T-cell (primary cell): ENCODE results near the gene WFS1. TPM values are rescaled to one million over a fixed set of nuclear protein-coding genes. Genes with fewer than 3 reads are reported as not detected.

Experiments used
- ATAC-seq, 4 experiments: fragments of 200-7000 bp in 3 of 4; fragments of 150-1000 bp in 1 of 4; cut with Tn5 transposase; replicated peaks in 1 of 4; 1 replicate in 3 of 4; 2 replicates in 1 of 4; pipeline ENCODE4 v1.10.0; 2021; ENCODE audit warnings: moderate library complexity in 3 of 4, mild to moderate bottlenecking in 2 of 4, moderate number of reproducible peaks in 1 of 4
- CTCF ChIA-PET, 2 donors: fragments of 300-600 bp; sonication (Branson Sonifier 250); formaldehyde crosslinking; loops; one replicate each; lab custom pipeline; 2022; ENCODE audit warnings: antibody characterized with exemption in 2 of 2; lab: Charles Lee
- POLR2A ChIA-PET, 2 donors: fragments of 300-600 bp; sonication (Branson Sonifier 250); formaldehyde crosslinking; loops; one replicate each; lab custom pipeline; 2022; ENCODE audit warnings: antibody characterized with exemption in 2 of 2; lab: Charles Lee
- DNase-seq, 35 experiments: peaks; one replicate each; pipeline versions ENCODE4 v3.0.0 to v3.0.0-alpha.2; 2013 to 2023
- H3K27ac ChIP-seq: one replicate; pipeline ENCODE4 v1.5.1; 2013; ENCODE audit warnings: low read length
- H3K27me3 ChIP-seq, 2 experiments: replicated peaks in 1 of 2; 1 replicate in 1 of 2; 2 replicates in 1 of 2; pipeline versions ENCODE4 v1.6.1 to v1.7.0; 2013; ENCODE audit warnings: low read length in 1 of 2, mixed read lengths in 1 of 2; ENCODE audit not compliant: control insufficient read depth in 2 of 2, insufficient read depth in 2 of 2; ENCODE audit errors: extremely low read depth in 1 of 2
- H3K36me3 ChIP-seq, 2 donors: 1 replicate in 1 of 2; 2 replicates in 1 of 2; pipeline versions ENCODE4 v1.6.1 to v1.7.0; 2013; ENCODE audit warnings: low read length in 1 of 2; ENCODE audit not compliant: control insufficient read depth in 2 of 2, insufficient read depth in 1 of 2; ENCODE audit errors: extremely low read depth in 1 of 2
- H3K4me1 ChIP-seq, 2 experiments: 1 replicate in 1 of 2; 2 replicates in 1 of 2; pipeline versions ENCODE4 v1.6.1 to v1.7.0; 2013; ENCODE audit warnings: low read length in 2 of 2, mixed read lengths in 1 of 2; ENCODE audit not compliant: insufficient read depth in 2 of 2, control insufficient read depth in 1 of 2; ENCODE audit errors: extremely low read depth in 1 of 2
- H3K4me3 ChIP-seq, 2 donors: 1 replicate in 1 of 2; 2 replicates in 1 of 2; pipeline versions ENCODE4 v1.5.1 to v1.7.0; 2013; ENCODE audit warnings: mild to moderate bottlenecking in 2 of 2, low read length in 1 of 2, moderate library complexity in 1 of 2; ENCODE audit not compliant: control insufficient read depth in 1 of 2; ENCODE audit errors: extremely low read depth in 1 of 2
- H3K9me3 ChIP-seq: 2 replicates; pipeline ENCODE4 v1.7.0; 2013
- H3K27ac Mint-ChIP-seq, 2 donors: one replicate each; pipeline ENCODE4 v1.8.0; 2020 to 2021; ENCODE audit warnings: mild to moderate bottlenecking in 2 of 2, mixed read lengths in 2 of 2
- H3K27me3 Mint-ChIP-seq, 2 donors: one replicate each; pipeline ENCODE4 v1.8.0; 2021 to 2022; ENCODE audit warnings: mixed read lengths in 2 of 2
- H3K36me3 Mint-ChIP-seq: one replicate; pipeline ENCODE4 v1.8.0; 2021; ENCODE audit warnings: mixed read lengths
- H3K4me1 Mint-ChIP-seq, 3 donors: one replicate each; pipeline ENCODE4 v1.8.0; 2020 to 2022; ENCODE audit warnings: mixed read lengths in 3 of 3, mild to moderate bottlenecking in 1 of 3
- H3K4me3 Mint-ChIP-seq, 3 donors: one replicate each; pipeline ENCODE4 v1.8.0; 2020 to 2022; ENCODE audit warnings: mild to moderate bottlenecking in 3 of 3, mixed read lengths in 3 of 3, moderate library complexity in 3 of 3
- H3K9me3 Mint-ChIP-seq, 3 donors: one replicate each; pipeline ENCODE4 v1.8.0; 2020 to 2022; ENCODE audit warnings: mixed read lengths in 3 of 3
- WGBS: methylation state at CpG from one replicate; pipeline ENCODE4 v1.1.5; 2013; ENCODE audit warnings: missing lambda C conversion rate; ENCODE audit not compliant: insufficient coverage; 5-methylcytosine and 5-hydroxymethylcytosine counted together
- total RNA-seq, 35 experiments: library from RNA in 6 of 35; stranded (reverse) in 6 of 35; fragments of 120-200 nt in 1 of 35; gene quantifications; one replicate each; pipeline versions ENCODE4 v1.2.1 to v1.2.4 and lab custom pipeline; 2013 to 2026

The WFS1 gene
- total RNA-seq, 5 donors from 2014 or later (not counting 1 experiment from before 2014, with no cell fraction given), result 3.2 to 6.2 (median 5.1) TPM

GRCh38 chr4:6301732-6302442 is 32.2 kb downstream of the WFS1 start:
- H3K36me3 ChIP-seq, result peaks cover 0 to 2% of the 10 kb centered on the region in 2 donors
- H3K27me3 ChIP-seq, result peaks cover 0 to 7% of the 10 kb centered on the region in 2 experiments
- ATAC-seq, result no peak
- Mint-ChIP-seq H3K27me3 (peaks cover 8 to 12% of the 10 kb centered on the region in 2 donors), H3K27ac (no peak overlapping the region), H3K9me3 (no peaks in the 10 kb centered on the region), H3K36me3 (peaks cover 23% of the 10 kb centered on the region), H3K4me3 (no peak overlapping the region), H3K4me1 (no peaks in the 10 kb centered on the region)
- H3K4me1 ChIP-seq, result peaks cover 0 to 3% of the 10 kb centered on the region in 2 experiments
- WGBS, result 96% methylated on average over 54 of the region's 55 CpGs
- ChIA-PET CTCF (no interaction called here), POLR2A (no interaction called here)
- H3K9me3 ChIP-seq, result no peaks in the 10 kb centered on the region
- H3K27ac ChIP-seq, result no peak overlapping the region
- H3K4me3 ChIP-seq, result no peak overlapping the region
- DNase-seq, result no peak

DNA sequence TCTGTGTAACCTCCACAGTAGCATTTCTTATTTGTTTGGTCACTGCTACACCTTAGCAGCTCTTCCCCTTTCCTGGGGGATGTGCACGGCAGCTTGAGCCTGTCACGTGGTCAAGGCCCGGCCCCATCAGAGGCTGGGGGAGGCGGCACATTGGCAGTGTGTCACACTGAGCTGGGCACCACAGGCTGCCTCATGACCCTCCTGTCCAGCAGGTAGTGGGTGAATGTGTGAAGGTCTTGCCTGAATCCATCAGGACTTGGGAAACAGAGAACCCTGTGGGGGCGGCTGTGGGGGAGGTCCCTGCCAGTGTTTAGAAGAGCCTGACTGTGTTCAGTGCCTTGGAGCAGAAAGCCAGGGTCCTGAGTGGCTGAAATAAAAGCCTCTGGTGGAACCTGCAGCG is 33.2 kb downstream of the WFS1 start:
- POLR2A ChIA-PET, result no interaction called here
- DNase-seq, result no peak
- no peaks in the 10 kb centered on the region for H3K9me3 Mint-ChIP-seq
- 74% methylated on average over 4 of the region's 6 CpGs for whole genome bisulfite sequencing
- no peaks in the 10 kb centered on the region for H3K4me1 Mint-ChIP-seq
- Histone ChIP-seq H3K9me3 (no peaks in the 10 kb centered on the region), H3K27me3 (peaks cover 4 to 17% of the 10 kb centered on the region in 2 experiments), H3K27ac (no peak overlapping the region), H3K36me3 (peaks cover 0 to 2% of the 10 kb centered on the region in 2 donors), H3K4me1 (peaks cover 0 to 3% of the 10 kb centered on the region in 2 experiments), H3K4me3 (no peak overlapping the region)
- H3K36me3 Mint-ChIP-seq, result peaks cover 23% of the 10 kb centered on the region
- peaks cover 11 to 20% of the 10 kb centered on the region in 2 donors for H3K27me3 Mint-ChIP-seq
- no peak overlapping the region for H3K27ac Mint-ChIP-seq
- no peak for ATAC-seq
- CTCF ChIA-PET, result no interaction called here
- no peak overlapping the region for H3K4me3 Mint-ChIP-seq

DNA sequence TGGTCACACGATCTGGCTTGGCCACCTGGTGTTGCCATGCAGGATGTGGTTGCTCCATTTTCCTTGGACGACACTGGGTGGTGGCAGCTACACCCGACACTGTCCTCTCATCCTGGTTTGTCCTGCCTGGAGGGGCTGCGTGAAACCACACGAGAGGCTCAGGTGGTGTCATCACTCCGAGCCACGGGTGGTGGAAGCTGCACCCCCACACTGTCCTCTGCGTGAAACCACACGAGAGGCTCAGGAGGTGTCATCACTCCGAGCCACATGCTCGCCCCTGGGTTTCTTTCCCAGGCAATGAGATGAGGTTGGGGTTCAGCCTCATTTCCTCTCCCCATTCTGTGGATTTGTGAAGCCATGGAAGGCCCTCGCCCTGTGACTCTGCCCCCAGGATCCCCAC is 34.3 kb downstream of the WFS1 start:
- no peak overlapping the region for H3K27ac ChIP-seq
- H3K9me3 Mint-ChIP-seq, result no peaks in the 10 kb centered on the region
- POLR2A ChIA-PET, result no interaction called here
- no peak overlapping the region for H3K4me3 ChIP-seq
- peaks cover 0 to 3% of the 10 kb centered on the region in 2 experiments for H3K4me1 ChIP-seq
- DNase-seq (no peak), ATAC-seq (no peak)
- no peak overlapping the region for H3K4me3 Mint-ChIP-seq
- H3K36me3 Mint-ChIP-seq, result peaks cover 23% of the 10 kb centered on the region
- no peak overlapping the region for H3K27ac Mint-ChIP-seq
- 74% methylated on average over 8 of the region's 12 CpGs for WGBS
- CTCF ChIA-PET, result no interaction called here
- H3K4me1 Mint-ChIP-seq, result peaks cover 0 to 4% (median 4%) of the 10 kb centered on the region in 3 donors
- H3K27me3 ChIP-seq, result peaks cover 6 to 25% of the 10 kb centered on the region in 2 experiments
- H3K36me3 ChIP-seq, result peaks cover 0 to 2% of the 10 kb centered on the region in 2 donors
- peaks cover 18 to 29% of the 10 kb centered on the region in 2 donors for H3K27me3 Mint-ChIP-seq
- no peaks in the 10 kb centered on the region for H3K9me3 ChIP-seq

DNA sequence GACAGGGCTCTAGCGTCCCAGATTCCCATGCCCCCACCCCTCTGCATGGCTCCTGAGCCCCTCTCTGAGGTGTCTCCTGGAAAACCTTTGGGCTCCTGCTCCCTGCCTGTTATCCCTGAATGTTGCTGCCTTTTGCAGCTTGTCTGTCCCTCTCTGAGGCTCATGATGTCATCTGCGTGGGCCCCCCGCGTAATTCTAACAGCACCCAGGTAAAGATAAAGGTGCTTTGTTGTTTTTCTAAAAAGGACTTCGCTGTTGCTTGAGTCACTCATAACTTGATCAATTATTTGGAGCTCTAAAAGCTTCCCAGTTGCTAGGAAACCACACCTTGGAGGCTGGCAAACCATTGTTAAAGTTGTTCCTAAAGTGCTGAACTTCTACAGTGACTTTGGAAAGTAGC is 36.6 kb downstream of the WFS1 start:
- H3K4me1 Mint-ChIP-seq, result peaks cover 0 to 13% (median 9%) of the 10 kb centered on the region in 3 donors
- POLR2A ChIA-PET, result no interaction called here
- H3K36me3 Mint-ChIP-seq, result peaks cover 14% of the 10 kb centered on the region
- H3K4me3 Mint-ChIP-seq, result no peak overlapping the region
- ATAC-seq (no peak), DNase-seq (no peak)
- WGBS, result 77% methylated on average over 5 of the region's 5 CpGs
- H3K4me1 ChIP-seq, result peaks cover 0 to 6% of the 10 kb centered on the region in 2 experiments
- H3K4me3 ChIP-seq, result no peak overlapping the region
- no peak overlapping the region for H3K27ac Mint-ChIP-seq
- H3K9me3 ChIP-seq, result no peaks in the 10 kb centered on the region
- no peak overlapping the region for H3K27ac ChIP-seq
- CTCF ChIA-PET, result no interaction called here
- H3K27me3 Mint-ChIP-seq, result peaks cover 35 to 48% of the 10 kb centered on the region in 2 donors
- H3K27me3 ChIP-seq, result peaks cover 9 to 37% of the 10 kb centered on the region in 2 experiments
- H3K36me3 ChIP-seq, result peaks cover 0 to 2% of the 10 kb centered on the region in 2 donors
- no peaks in the 10 kb centered on the region for H3K9me3 Mint-ChIP-seq

- 34% methylated on average over 7 of the region's 12 CpGs for WGBS
- no peak overlapping the region for H3K27ac Mint-ChIP-seq
- CTCF ChIA-PET, result no interaction called here
Measured at GRCh38 chr4:6307230-6307629, 37.6 kb downstream of the WFS1 start.

GRCh38 chr4:6307891-6308290 is 38.2 kb downstream of the WFS1 start:
- peaks cover 0 to 13% (median 9%) of the 10 kb centered on the region in 3 donors for H3K4me1 Mint-ChIP-seq
- Histone ChIP-seq H3K9me3 (no peaks in the 10 kb centered on the region), H3K27me3 (peaks cover 9 to 41% of the 10 kb centered on the region in 2 experiments), H3K27ac (no peak overlapping the region), H3K4me3 (no peak overlapping the region), H3K36me3 (no peaks in the 10 kb centered on the region), H3K4me1 (peaks cover 0 to 6% of the 10 kb centered on the region in 2 experiments)
- H3K27me3 Mint-ChIP-seq, result peaks cover 48 to 63% of the 10 kb centered on the region in 2 donors
- H3K9me3 Mint-ChIP-seq, result no peaks in the 10 kb centered on the region
- no peak for ATAC-seq
- ChIA-PET POLR2A (no interaction called here), CTCF (no interaction called here)
- H3K4me3 Mint-ChIP-seq, result no peak overlapping the region
- no peak for DNase-seq
- no peak overlapping the region for H3K27ac Mint-ChIP-seq
- peaks cover under 1% of the 10 kb centered on the region for H3K36me3 Mint-ChIP-seq
- WGBS, result 89% methylated on average over 8 of the region's 8 CpGs

More at GRCh38 chr4:6307230-6307629, 37.6 kb downstream of the WFS1 start:
- DNase-seq (no peak), ATAC-seq (no peak)
- H3K36me3 Mint-ChIP-seq, result peaks cover 7% of the 10 kb centered on the region
- Histone ChIP-seq H3K4me3 (no peak overlapping the region), H3K9me3 (no peaks in the 10 kb centered on the region), H3K27me3 (peaks cover 9 to 40% of the 10 kb centered on the region in 2 experiments), H3K27ac (no peak overlapping the region), H3K4me1 (peaks cover 0 to 6% of the 10 kb centered on the region in 2 experiments), H3K36me3 (no peaks in the 10 kb centered on the region)
- POLR2A ChIA-PET, result no interaction called here
- no peaks in the 10 kb centered on the region for H3K9me3 Mint-ChIP-seq
- H3K27me3 Mint-ChIP-seq, result peaks cover 42 to 57% of the 10 kb centered on the region in 2 donors
- H3K4me3 Mint-ChIP-seq, result no peak overlapping the region
- peaks cover 0 to 13% (median 9%) of the 10 kb centered on the region in 3 donors for H3K4me1 Mint-ChIP-seq
